HepG2 (cell line): ENCODE data around the gene XK. TPM values are rescaled to one million over a fixed set of nuclear protein-coding genes. Genes with fewer than 3 reads are reported as not detected.

Experiments
- ATAC-seq: fragments of 200-7000 bp; cut with Tn5 transposase; 3 replicates; pipeline ENCODE4 v1.9.1; 2020; ENCODE audit warnings: mild to moderate bottlenecking, moderate library complexity
- BruUV-seq: library from RNA; stranded (reverse); fragments of 400-500 nt; replicated peaks from 2 replicates; lab custom pipeline; 2021; lab: Mats Ljungman, UMichigan
- CTCF ChIA-PET: fragments of 300-600 bp; formaldehyde crosslinking; extraction: SDS; loops from one replicate; lab custom pipeline; 2021; ENCODE audit warnings: low total read pairs, inconsistent platforms, low intra/inter-chr PET ratio; lab: Yijun Ruan, JAX
- POLR2A ChIA-PET: fragments of 350-600 bp; sonication (Branson Sonifier 250); formaldehyde crosslinking; loops from one replicate; lab custom pipeline; 2020; ENCODE audit warnings: antibody characterized with exemption, inconsistent platforms; lab: Yijun Ruan, JAX
- DNase-seq: peaks from one replicate; pipeline ENCODE4 v3.0.0-alpha.2; 2015; ENCODE audit warnings: low spot score
- FAIRE-seq: peaks from 3 replicates; lab custom pipeline; 2011; peaks lifted over from hg19 to GRCh38; lab: Jason Lieb, UNC
- H2AFZ ChIP-seq: one replicate; pipeline ENCODE4 v1.6.1; 2011; ENCODE audit warnings: low read length, inconsistent platforms
- H3K27ac ChIP-seq: fragments of 300-600 bp; 3 replicates; pipeline ENCODE4 v1.8.0; 2011; ENCODE audit warnings: mixed run types, mild to moderate bottlenecking, mixed read lengths, low read length, inconsistent platforms; ENCODE audit not compliant: insufficient read depth; ENCODE audit errors: extremely low read length
- H3K27me3 ChIP-seq, 2 experiments: fragments of 200-600 bp in 1 of 2; 2 replicates in 1 of 2; 3 replicates in 1 of 2; pipeline versions ENCODE4 v1.6.0 to v1.8.0; 2011; ENCODE audit warnings: low read length in 2 of 2, mild to moderate bottlenecking in 2 of 2, moderate library complexity in 2 of 2, inconsistent platforms in 1 of 2; ENCODE audit not compliant: insufficient read depth in 2 of 2, control insufficient read depth in 1 of 2
- H3K36me3 ChIP-seq, 2 experiments: fragments of 200-600 bp in 1 of 2; replicated peaks in 1 of 2; 2 replicates in 1 of 2; 3 replicates in 1 of 2; pipeline versions ENCODE4 v1.5.1 to v1.8.0; 2011; ENCODE audit warnings: low read length in 2 of 2, inconsistent platforms in 1 of 2; ENCODE audit not compliant: insufficient read depth in 2 of 2, control insufficient read depth in 1 of 2
- H3K4me1 ChIP-seq: 2 replicates; pipeline ENCODE4 v1.5.1; 2012; ENCODE audit warnings: low read length, inconsistent platforms; ENCODE audit not compliant: insufficient read depth
- H3K4me2 ChIP-seq: 2 replicates; pipeline ENCODE4 v1.6.0; 2011; ENCODE audit warnings: low read depth, low read length, inconsistent platforms
- H3K4me3 ChIP-seq, 3 experiments: fragments of 200-600 bp in 1 of 3; sonication (generic), shearing (Covaris generic) in 1 of 3; replicated peaks in 1 of 3; 2 replicates each; pipeline ENCODE4 v1.5.1; 2011 to 2016; ENCODE audit warnings: low read length in 3 of 3, inconsistent platforms in 2 of 3, low read depth in 2 of 3, mild to moderate bottlenecking in 2 of 3, control low read depth in 1 of 3, mixed read lengths in 1 of 3; ENCODE audit not compliant: insufficient read depth in 1 of 3
- H3K79me2 ChIP-seq: one replicate; pipeline ENCODE4 v1.6.1; 2011; ENCODE audit warnings: low read length, inconsistent platforms; ENCODE audit not compliant: insufficient read depth
- H3K9ac ChIP-seq: 2 replicates; pipeline ENCODE4 v1.6.0; 2011; ENCODE audit warnings: mild to moderate bottlenecking, low read depth, low read length, inconsistent platforms; ENCODE audit not compliant: insufficient read depth
- H3K9me3 ChIP-seq: 2 replicates; pipeline ENCODE4 v1.5.1; 2012; ENCODE audit warnings: mild to moderate bottlenecking, low read length
- H4K20me1 ChIP-seq: 2 replicates; pipeline ENCODE4 v1.6.0; 2011; ENCODE audit warnings: inconsistent platforms, mild to moderate bottlenecking, low read length, moderate library complexity; ENCODE audit not compliant: insufficient read depth
- ARNT2 ChIP-seq: sonication (generic); formaldehyde crosslinking; IDR thresholded peaks from 2 replicates; pipeline ENCODE4 v1.8.0; 2022; ENCODE audit warnings: mild to moderate bottlenecking, low read depth, missing genetic modification reagents, moderate library complexity
- ATAD3A ChIP-seq: sonication (generic); formaldehyde crosslinking; IDR thresholded peaks from 2 replicates; pipeline ENCODE4 v1.4.0; 2020; ENCODE audit warnings: missing genetic modification reagents
- ESRRA ChIP-seq: sonication (generic); formaldehyde crosslinking; IDR thresholded peaks from 2 replicates; pipeline ENCODE4 v1.5.1; 2020; ENCODE audit warnings: mild to moderate bottlenecking, low read depth, missing genetic modification reagents
- KLF15 ChIP-seq: sonication (generic); formaldehyde crosslinking; IDR thresholded peaks from 2 replicates; pipeline ENCODE4 v1.8.1; 2023; ENCODE audit warnings: borderline replicate concordance, mild to moderate bottlenecking, inconsistent platforms, missing genetic modification reagents, mixed read lengths
- MTA3 ChIP-seq: sonication (generic); formaldehyde crosslinking; IDR thresholded peaks from 2 replicates; pipeline ENCODE4 v1.4.0; 2020; ENCODE audit warnings: missing genetic modification reagents
- NR1H2 ChIP-seq: sonication (generic); formaldehyde crosslinking; IDR thresholded peaks from 2 replicates; pipeline ENCODE4 v1.8.1; 2022; ENCODE audit warnings: low read depth, missing genetic modification reagents, borderline replicate concordance
- SP4 ChIP-seq: sonication (generic); formaldehyde crosslinking; IDR thresholded peaks from 2 replicates; pipeline ENCODE4 v1.8.1; 2023; ENCODE audit warnings: mild to moderate bottlenecking, missing genetic modification reagents
- ZFP82 ChIP-seq: sonication (generic); formaldehyde crosslinking; IDR thresholded peaks from 2 replicates; pipeline ENCODE4 v1.5.1; 2020; ENCODE audit warnings: mild to moderate bottlenecking, missing genetic modification reagents, borderline replicate concordance
- ZNF20 ChIP-seq: sonication (generic); formaldehyde crosslinking; IDR thresholded peaks from 2 replicates; pipeline ENCODE4 v1.4.0; 2020; ENCODE audit warnings: mild to moderate bottlenecking, moderate library complexity, missing genetic modification reagents
- ZNF781 ChIP-seq: sonication (generic); formaldehyde crosslinking; IDR thresholded peaks from 2 replicates; pipeline ENCODE4 v1.5.1; 2020; ENCODE audit warnings: borderline replicate concordance, mild to moderate bottlenecking, missing genetic modification reagents; ENCODE audit errors: not compliant biosample characterization
- WGBS: methylation state at CpG from one replicate; pipeline ENCODE4 v1.1.6; 2017; ENCODE audit warnings: low lambda C conversion rate; 5-methylcytosine and 5-hydroxymethylcytosine counted together
- in situ Hi-C: cut with HindIII; loops from 2 replicates; pipeline ENCODE4 v1.10.0; 2017; ENCODE audit warnings: low pct_unique_long_range_greater_than_20kb; ENCODE audit not compliant: extremely low pct_ligation_motif_present
- intact Hi-C: fragments of 100-400 bp; cut with micrococcal nuclease; formaldehyde crosslinking; loops from one replicate; pipeline ENCODE4 v1.10.0; 2022; ENCODE audit not compliant: unreplicated experiment
- polyA plus RNA-seq, 8 experiments: library from polyadenylated mRNA; depleted of rRNA in 3 of 8; stranded (reverse) in 7 of 8; unstranded in 1 of 8; fragments of >200 nt; fragmentation: Illumina TruSeq in 4 of 8; extraction: Trizol in 4 of 8; gene quantifications; 2 replicates each; pipeline versions ENCODE4 v1.2.1 to v1.2.3, GENCODE V29; 2011 to 2016; ENCODE audit warnings: low read depth in 4 of 8, missing spikeins in 1 of 8, mixed read lengths in 1 of 8; ENCODE audit not compliant: insufficient read depth in 1 of 8
- total RNA-seq, 5 experiments: library from RNA; depleted of rRNA; stranded (reverse); fragments of >200 nt; fragmentation: Illumina TruSeq; extraction: Trizol; gene quantifications; 2 replicates each; pipeline ENCODE4 v1.2.3, GENCODE V29; 2016; ENCODE audit warnings: low read depth in 1 of 5
- TF ChIP-seq, protein P1 (sequence below): sonication (generic); formaldehyde crosslinking; IDR thresholded peaks from 2 replicates; pipeline ENCODE4 v1.9.0; 2022; ENCODE audit warnings: low read depth, missing genetic modification reagents
- TF ChIP-seq, protein P2 (sequence below): IDR thresholded peaks from 2 replicates; pipeline ENCODE4 v1.6.1; 2016; ENCODE audit warnings: low read depth, borderline replicate concordance
- TF ChIP-seq, protein P3 (sequence below): IDR thresholded peaks from 2 replicates; pipeline ENCODE4 v1.6.1; 2016; ENCODE audit warnings: missing biosample characterization, missing genetic modification reagents, low read depth
- TF ChIP-seq, protein P4 (sequence below): IDR thresholded peaks from 2 replicates; pipeline ENCODE4 v1.6.1; 2012; ENCODE audit warnings: inconsistent platforms
- TF ChIP-seq, protein P5 (sequence below): sonication (generic); formaldehyde crosslinking; IDR thresholded peaks from 2 replicates; pipeline ENCODE4 v1.9.0; 2021; ENCODE audit warnings: missing genetic modification reagents, borderline replicate concordance

Gene XK
- total and polyA plus RNA-seq, 2 of the 13 experiments (the other 11 are each of a cell fraction or from before 2014, with no cell fraction given) = not detected

DNA sequence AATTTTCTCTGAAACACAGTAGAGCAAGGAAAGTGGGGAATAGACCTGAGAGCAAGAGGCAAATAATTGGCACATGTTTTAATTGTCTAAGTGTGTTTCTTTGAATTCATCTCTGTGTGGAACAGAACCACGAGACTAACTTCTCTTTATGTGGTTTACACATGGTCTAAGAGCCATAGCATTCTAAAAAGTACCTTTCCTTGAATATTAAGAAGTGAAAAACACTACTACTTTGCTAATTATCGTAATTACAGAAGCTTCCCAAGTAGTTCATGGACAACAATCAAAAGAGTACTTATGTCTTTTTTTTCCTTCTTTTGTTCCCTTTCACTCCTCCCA, 91.4 kb downstream of the XK start:
- no TSS peak for BruUV-seq
- FAIRE-seq = no peak

DNA sequence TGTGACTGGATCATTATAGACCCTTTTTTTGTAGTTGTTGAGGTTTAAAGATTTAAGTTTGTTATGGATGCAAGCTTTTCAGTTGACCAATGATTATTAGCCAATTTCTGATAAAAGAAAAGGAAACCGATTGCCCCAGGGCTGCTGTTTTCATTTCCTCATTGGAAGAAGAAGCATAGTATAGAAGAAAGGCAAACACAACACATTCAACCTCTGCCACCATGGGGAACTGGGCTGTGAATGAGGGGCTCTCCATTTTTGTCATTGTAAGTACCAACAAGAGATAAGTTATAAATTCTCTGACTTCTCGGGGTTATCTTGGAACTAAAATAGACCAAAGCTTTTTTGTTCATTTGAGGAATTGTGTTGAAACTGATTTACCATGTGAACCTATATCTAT, 94.3 kb downstream of the XK start, which contains the start of gene CYBB:
Gene CYBB, plus strand, starts transcription at position 203 of the 400 bp plus-strand sequence. Its CDS starts 19 bp downstream, at position 222.
- Histone ChIP-seq H3K36me3 (no peaks in the 10 kb centered on the region), H3K4me3 (no peak within 1 kb of the TSS), H3K27ac (no peak within 1 kb of the TSS), H4K20me1 (no peaks in the 10 kb centered on the region), H3K9me3 (no peaks in the 10 kb centered on the region), H2AFZ (no peak within 1 kb of the TSS), H3K27me3 (no peaks in the 10 kb centered on the region), H3K4me1 (no peaks in the 10 kb centered on the region), H3K4me2 (no peak within 1 kb of the TSS), H3K79me2 (no peaks in the 10 kb centered on the region), H3K9ac (no peak within 1 kb of the TSS)
- BruUV-seq = no TSS peak
- ATAC-seq (no peak), FAIRE-seq (no peak), DNase-seq (no peak)
- ChIA-PET CTCF (no interaction called here), POLR2A (no interaction called here)
- WGBS = 0% methylated on average over 2 of the region's 2 CpGs
- in situ Hi-C loops (no loop called here), intact Hi-C loops (no loop called here)
- TF ChIP-seq ESRRA = no peak
- TF ChIP-seq, protein P1, sequence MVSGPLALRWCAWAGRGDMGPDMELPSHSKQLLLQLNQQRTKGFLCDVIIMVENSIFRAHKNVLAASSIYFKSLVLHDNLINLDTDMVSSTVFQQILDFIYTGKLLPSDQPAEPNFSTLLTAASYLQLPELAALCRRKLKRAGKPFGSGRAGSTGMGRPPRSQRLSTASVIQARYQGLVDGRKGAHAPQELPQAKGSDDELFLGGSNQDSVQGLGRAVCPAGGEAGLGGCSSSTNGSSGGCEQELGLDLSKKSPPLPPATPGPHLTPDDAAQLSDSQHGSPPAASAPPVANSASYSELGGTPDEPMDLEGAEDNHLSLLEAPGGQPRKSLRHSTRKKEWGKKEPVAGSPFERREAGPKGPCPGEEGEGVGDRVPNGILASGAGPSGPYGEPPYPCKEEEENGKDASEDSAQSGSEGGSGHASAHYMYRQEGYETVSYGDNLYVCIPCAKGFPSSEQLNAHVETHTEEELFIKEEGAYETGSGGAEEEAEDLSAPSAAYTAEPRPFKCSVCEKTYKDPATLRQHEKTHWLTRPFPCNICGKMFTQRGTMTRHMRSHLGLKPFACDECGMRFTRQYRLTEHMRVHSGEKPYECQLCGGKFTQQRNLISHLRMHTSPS (CRISPR knock-in tag) = no peak
- TF ChIP-seq, protein P2, sequence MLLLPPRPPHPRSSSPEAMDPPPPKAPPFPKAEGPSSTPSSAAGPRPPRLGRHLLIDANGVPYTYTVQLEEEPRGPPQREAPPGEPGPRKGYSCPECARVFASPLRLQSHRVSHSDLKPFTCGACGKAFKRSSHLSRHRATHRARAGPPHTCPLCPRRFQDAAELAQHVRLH (CRISPR knock-in tag) = no peak
- no peak for TF ChIP-seq KLF15 (CRISPR knock-in tag)
- TF ChIP-seq, protein P3, sequence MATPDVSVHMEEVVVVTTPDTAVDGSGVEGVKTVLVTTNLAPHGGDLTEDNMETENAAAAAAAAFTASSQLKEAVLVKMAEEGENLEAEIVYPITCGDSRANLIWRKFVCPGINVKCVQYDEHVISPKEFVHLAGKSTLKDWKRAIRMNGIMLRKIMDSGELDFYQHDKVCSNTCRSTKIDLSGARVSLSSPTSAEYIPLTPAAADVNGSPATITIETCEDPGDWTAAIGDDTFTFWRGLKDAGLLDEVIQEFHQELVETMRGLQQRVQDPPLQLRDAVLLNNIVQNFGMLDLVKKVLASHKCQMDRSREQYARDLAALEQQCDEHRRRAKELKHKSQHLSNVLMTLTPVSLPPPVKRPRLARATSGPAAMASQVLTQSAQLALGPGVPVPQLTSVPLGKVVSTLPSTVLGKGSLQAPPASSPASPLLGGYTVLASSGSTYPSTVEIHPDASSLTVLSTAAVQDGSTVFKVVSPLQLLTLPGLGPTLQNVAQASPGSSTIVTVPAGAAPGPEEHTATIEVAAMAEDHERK (CRISPR knock-in tag) = no peak
- TF ChIP-seq ZNF20 (CRISPR knock-in tag) = no peak
- TF ChIP-seq, protein P4, sequence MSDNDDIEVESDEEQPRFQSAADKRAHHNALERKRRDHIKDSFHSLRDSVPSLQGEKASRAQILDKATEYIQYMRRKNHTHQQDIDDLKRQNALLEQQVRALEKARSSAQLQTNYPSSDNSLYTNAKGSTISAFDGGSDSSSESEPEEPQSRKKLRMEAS = no peak

More for the DNA sequence above, 91.4 kb downstream of the XK start:
- CTCF ChIA-PET = no interaction called here
- Histone ChIP-seq H3K9me3 (no peaks in the 10 kb centered on the region), H3K4me3 (no peak overlapping the region), H3K4me1 (no peaks in the 10 kb centered on the region), H3K4me2 (no peak overlapping the region), H2AFZ (no peak overlapping the region), H3K79me2 (no peaks in the 10 kb centered on the region), H3K27me3 (no peaks in the 10 kb centered on the region), H4K20me1 (no peaks in the 10 kb centered on the region), H3K9ac (no peak overlapping the region), H3K36me3 (no peaks in the 10 kb centered on the region), H3K27ac (no peak overlapping the region)
- POLR2A ChIA-PET = no interaction called here
- in situ Hi-C loops = no loop called here
- WGBS = 0% methylated on average over 2 of the region's 2 CpGs
- intact Hi-C loops = no loop called here
- DNase-seq (no peak), ATAC-seq (no peak)
- TF ChIP-seq ZFP82 (CRISPR knock-in tag) (no peak), ZNF781 (no peak), SP4 (CRISPR knock-in tag) (no peak), MTA3 (no peak), ATAD3A (CRISPR knock-in tag) (no peak), NR1H2 (no peak), ARNT2 (CRISPR knock-in tag) (no peak)
- TF ChIP-seq, protein P5, sequence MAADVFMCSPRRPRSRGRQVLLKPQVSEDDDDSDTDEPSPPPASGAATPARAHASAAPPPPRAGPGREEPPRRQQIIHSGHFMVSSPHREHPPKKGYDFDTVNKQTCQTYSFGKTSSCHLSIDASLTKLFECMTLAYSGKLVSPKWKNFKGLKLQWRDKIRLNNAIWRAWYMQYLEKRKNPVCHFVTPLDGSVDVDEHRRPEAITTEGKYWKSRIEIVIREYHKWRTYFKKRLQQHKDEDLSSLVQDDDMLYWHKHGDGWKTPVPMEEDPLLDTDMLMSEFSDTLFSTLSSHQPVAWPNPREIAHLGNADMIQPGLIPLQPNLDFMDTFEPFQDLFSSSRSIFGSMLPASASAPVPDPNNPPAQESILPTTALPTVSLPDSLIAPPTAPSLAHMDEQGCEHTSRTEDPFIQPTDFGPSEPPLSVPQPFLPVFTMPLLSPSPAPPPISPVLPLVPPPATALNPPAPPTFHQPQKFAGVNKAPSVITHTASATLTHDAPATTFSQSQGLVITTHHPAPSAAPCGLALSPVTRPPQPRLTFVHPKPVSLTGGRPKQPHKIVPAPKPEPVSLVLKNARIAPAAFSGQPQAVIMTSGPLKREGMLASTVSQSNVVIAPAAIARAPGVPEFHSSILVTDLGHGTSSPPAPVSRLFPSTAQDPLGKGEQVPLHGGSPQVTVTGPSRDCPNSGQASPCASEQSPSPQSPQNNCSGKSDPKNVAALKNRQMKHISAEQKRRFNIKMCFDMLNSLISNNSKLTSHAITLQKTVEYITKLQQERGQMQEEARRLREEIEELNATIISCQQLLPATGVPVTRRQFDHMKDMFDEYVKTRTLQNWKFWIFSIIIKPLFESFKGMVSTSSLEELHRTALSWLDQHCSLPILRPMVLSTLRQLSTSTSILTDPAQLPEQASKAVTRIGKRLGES (CRISPR knock-in tag) = no peak
